Kidney epithelial cell (primary cell): ENCODE data around the gene DOCK10. TPM values are rescaled to one million over a fixed set of nuclear protein-coding genes. Genes with fewer than 3 reads are reported as not detected.

Experiments
- DNase-seq: peaks from one replicate; pipeline ENCODE4 v3.0.0-alpha.2; 2010; ENCODE audit warnings: low read depth
- H3K27me3 ChIP-seq: 2 replicates; pipeline ENCODE4 v1.6.0; 2011; ENCODE audit warnings: low read length; ENCODE audit not compliant: control insufficient read depth, insufficient read depth
- H3K36me3 ChIP-seq: 2 replicates; pipeline ENCODE4 v1.5.1; 2011; ENCODE audit warnings: low read length; ENCODE audit not compliant: control insufficient read depth, insufficient read depth
- H3K4me3 ChIP-seq: 2 replicates; pipeline ENCODE4 v1.5.1; 2011; ENCODE audit warnings: low read depth, mild to moderate bottlenecking, control low read depth, low read length
- total RNA-seq: library from RNA; depleted of rRNA; stranded (reverse); fragments of >200 nt; gene quantifications from 2 replicates; pipeline ENCODE4 v1.2.3, GENCODE V29; 2015
- TF ChIP-seq, protein P1 (sequence below): IDR thresholded peaks from 2 replicates; pipeline ENCODE4 v1.5.1; 2011; ENCODE audit warnings: mild to moderate bottlenecking, moderate library complexity, low read length, control low read depth, inconsistent platforms; ENCODE audit not compliant: insufficient read depth, poor library complexity, severe bottlenecking

DOCK10 gene
- total RNA-seq, 1 donor from 2014 or later, result 5.0 TPM

DNA sequence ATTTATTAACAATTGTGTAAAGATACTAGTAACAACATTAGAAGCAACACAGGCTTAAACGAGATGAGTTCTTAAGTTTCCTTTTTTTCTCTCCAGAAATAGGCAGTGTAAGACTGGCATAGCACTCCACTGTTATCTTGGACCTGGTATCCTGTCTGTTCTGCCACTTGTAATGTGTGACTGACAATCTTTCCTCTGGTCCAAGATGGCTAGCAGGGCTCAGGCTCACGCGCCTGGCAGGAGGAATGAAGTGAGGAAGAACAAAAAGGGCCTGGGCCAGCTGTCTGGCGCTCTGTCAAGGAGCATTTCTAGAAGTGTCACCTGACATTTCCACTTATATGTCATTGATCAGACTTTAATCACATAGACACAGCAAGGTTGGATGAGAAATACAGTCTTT is 294.5 kb downstream of the DOCK10 start:
- Histone ChIP-seq H3K36me3 (no peaks in the 10 kb centered on the region), H3K27me3 (no peaks in the 10 kb centered on the region), H3K4me3 (no peak overlapping the region)
- DNase-seq, result no peak
- TF ChIP-seq, protein P1, sequence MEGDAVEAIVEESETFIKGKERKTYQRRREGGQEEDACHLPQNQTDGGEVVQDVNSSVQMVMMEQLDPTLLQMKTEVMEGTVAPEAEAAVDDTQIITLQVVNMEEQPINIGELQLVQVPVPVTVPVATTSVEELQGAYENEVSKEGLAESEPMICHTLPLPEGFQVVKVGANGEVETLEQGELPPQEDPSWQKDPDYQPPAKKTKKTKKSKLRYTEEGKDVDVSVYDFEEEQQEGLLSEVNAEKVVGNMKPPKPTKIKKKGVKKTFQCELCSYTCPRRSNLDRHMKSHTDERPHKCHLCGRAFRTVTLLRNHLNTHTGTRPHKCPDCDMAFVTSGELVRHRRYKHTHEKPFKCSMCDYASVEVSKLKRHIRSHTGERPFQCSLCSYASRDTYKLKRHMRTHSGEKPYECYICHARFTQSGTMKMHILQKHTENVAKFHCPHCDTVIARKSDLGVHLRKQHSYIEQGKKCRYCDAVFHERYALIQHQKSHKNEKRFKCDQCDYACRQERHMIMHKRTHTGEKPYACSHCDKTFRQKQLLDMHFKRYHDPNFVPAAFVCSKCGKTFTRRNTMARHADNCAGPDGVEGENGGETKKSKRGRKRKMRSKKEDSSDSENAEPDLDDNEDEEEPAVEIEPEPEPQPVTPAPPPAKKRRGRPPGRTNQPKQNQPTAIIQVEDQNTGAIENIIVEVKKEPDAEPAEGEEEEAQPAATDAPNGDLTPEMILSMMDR, result no peak

DNA sequence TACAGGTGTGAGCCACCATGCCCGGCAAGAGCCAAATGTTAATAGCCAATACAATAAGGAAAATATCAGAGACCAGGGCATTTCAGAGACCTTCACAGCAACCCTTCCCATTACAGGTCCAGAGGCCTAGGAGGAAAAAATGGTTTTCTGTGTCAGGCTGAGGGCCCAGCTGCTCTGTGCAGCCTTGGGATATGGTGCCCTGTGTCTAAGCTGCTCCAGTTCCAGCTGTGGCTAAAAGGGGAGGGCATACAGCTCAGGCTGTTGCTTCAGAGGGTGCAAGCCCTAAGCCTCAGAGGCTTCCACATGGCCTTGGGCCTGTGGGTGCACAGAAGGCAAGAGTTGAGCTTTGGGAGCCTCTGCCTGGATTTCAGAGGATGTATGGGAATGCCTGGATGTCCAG is 306.0 kb downstream of the DOCK10 start:
- Histone ChIP-seq H3K36me3 (no peaks in the 10 kb centered on the region), H3K27me3 (no peaks in the 10 kb centered on the region), H3K4me3 (no peak overlapping the region)
- DNase-seq, result no peak
- TF ChIP-seq, protein P1, result no peak

DNA sequence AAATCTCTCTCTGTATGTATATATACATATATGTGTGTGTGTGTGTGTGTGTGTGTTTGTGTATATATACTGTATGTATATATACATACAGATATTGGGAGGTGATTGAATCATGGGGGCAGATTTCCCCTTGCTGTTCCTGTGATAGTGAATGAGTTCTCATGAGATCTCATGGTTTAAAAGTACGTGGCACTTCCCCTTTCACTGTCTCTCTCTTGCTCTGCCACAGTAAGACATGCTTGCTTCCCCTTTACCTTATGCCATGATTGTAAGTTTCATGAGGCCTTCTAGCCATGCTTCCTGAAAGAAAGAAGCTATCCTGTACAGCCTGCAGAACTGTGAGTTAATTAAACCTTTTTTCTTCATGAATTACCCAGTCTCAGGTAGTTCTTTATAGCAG is 307.3 kb downstream of the DOCK10 start:
- no peak for DNase-seq
- Histone ChIP-seq H3K27me3 (no peaks in the 10 kb centered on the region), H3K4me3 (no peak overlapping the region), H3K36me3 (no peaks in the 10 kb centered on the region)
- TF ChIP-seq, protein P1, result no peak

DNA sequence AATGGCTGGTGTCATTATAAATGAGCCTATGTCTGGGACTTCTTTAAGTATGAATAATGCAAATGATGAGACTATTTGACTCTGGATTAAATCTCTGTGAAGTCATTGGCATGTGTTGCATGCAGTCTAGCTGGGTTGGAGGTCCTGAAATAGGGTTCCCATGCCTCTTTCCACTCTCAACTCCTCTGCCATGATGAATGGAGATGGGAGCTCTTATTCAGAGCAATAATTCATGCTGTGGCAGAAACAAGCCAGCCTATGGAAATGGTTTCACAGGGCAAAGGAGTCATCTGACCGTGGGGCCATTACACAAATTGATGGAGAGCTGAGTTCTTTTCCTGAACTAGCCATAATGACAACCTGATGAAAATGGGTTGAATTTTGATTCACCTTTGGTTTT is 310.6 kb downstream of the DOCK10 start:
- H3K27me3 ChIP-seq, result no peaks in the 10 kb centered on the region
- H3K4me3 ChIP-seq, result no peak overlapping the region
- H3K36me3 ChIP-seq, result no peaks in the 10 kb centered on the region
- TF ChIP-seq, protein P1, result no peak
- no peak for DNase-seq

DNA sequence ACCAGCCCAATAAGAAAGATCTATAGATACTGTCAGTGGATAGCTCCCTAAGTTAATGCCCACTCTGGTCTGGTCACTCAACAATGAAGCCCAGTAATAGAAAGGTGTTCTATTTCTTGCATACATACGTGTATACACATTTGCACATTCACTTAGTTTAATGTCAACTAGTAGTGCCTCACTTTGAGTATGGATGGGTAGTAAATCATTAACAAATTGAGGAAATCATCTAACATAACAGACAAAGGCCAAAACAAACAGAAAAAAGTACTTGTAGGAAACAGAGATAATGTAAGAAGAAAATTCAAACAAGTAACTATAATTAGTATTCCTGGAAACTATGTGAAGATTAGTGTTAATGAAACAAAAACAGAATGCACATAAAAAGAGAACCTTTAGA is 312.8 kb downstream of the DOCK10 start:
- H3K4me3 ChIP-seq, result no peak overlapping the region
- TF ChIP-seq, protein P1, result no peak
- no peaks in the 10 kb centered on the region for H3K36me3 ChIP-seq
- no peaks in the 10 kb centered on the region for H3K27me3 ChIP-seq
- no peak for DNase-seq

DNA sequence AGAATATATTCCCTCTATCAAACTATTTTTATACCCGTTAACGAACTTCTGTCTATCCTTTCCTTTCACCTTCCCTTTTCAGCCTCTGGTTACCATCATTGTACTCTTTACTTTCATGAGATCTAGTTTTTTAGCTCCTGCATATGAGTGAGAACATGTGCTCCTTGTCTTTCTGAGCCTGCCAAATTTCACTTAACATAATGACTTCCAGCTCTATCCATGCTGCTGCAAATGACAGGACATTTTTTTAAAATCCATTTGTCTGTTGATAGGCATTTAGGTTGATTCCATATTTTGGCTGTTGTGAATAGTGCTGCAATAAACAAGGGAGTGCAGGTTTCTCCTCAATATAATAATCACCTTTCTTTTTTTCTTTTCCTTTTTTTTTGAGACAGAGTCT is 317.9 kb downstream of the DOCK10 start:
- no peaks in the 10 kb centered on the region for H3K36me3 ChIP-seq
- no peaks in the 10 kb centered on the region for H3K27me3 ChIP-seq
- TF ChIP-seq, protein P1, result no peak
- no peak for DNase-seq
- H3K4me3 ChIP-seq, result no peak overlapping the region
